Neutrophil (primary cell): ENCODE measurements around the gene COL4A1.

Experiments used
- H3K27ac ChIP-seq: fragments of 200-600 bp; sonication (generic); 2 replicates; pipeline ENCODE4 v1.5.1; 2016; ENCODE audit warnings: mild to moderate bottlenecking, moderate library complexity
- H3K27me3 ChIP-seq: fragments of 200-600 bp; sonication (generic); 2 replicates; pipeline ENCODE4 v1.6.0; 2016; ENCODE audit warnings: mild to moderate bottlenecking
- H3K36me3 ChIP-seq: fragments of 200-600 bp; sonication (generic); 2 replicates; pipeline ENCODE4 v1.5.1; 2017
- H3K4me1 ChIP-seq, 2 experiments: fragments of 200-600 bp in 1 of 2; sonication (generic) in 1 of 2; 1 replicate in 1 of 2; 2 replicates in 1 of 2; pipeline versions ENCODE4 v1.5.1 to v1.6.1; 2013 to 2016; ENCODE audit warnings: low read depth in 1 of 2, low read length in 1 of 2, mild to moderate bottlenecking in 1 of 2, moderate library complexity in 1 of 2; ENCODE audit not compliant: control insufficient read depth in 1 of 2, insufficient read depth in 1 of 2
- H3K4me3 ChIP-seq, 2 experiments: fragments of 200-600 bp in 1 of 2; sonication (generic) in 1 of 2; 1 replicate in 1 of 2; 2 replicates in 1 of 2; pipeline ENCODE4 v1.5.1; 2013 to 2016; ENCODE audit warnings: low read depth in 1 of 2, low read length in 1 of 2, mild to moderate bottlenecking in 1 of 2, moderate library complexity in 1 of 2
- H3K9me3 ChIP-seq: fragments of 200-600 bp; sonication (generic); 2 replicates; pipeline ENCODE4 v1.5.1; 2016
- TF ChIP-seq, protein P1 (sequence below): fragments of 200-600 bp; sonication (generic); IDR thresholded peaks from 2 replicates; pipeline ENCODE4 v1.5.1; 2016; ENCODE audit warnings: antibody characterized with exemption

Gene COL4A1

DNA sequence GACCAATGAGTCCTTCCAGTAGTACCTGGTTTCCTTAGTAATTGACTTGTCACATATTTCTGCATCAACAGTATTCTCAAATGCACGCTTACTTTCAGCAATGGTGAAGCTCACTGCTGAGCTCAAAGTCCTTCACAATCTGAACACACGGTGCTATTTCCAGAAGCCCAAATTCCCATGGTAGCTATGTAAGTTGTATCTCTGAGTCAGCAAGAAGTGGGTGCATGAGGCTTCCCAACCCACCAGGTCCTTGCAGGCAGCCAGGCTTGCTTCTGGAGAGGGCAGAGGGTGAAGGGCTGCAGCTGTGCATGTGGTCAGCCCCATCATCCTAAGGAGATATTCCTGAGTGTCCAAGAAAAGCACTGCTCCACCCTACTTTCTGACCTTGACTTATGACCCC lies 25.8 kb upstream of the COL4A1 start:
- no peaks in the 10 kb centered on the region for H3K4me1 ChIP-seq
- peaks cover 39% of the 10 kb centered on the region for H3K27me3 ChIP-seq
- no peaks in the 10 kb centered on the region for H3K36me3 ChIP-seq

DNA sequence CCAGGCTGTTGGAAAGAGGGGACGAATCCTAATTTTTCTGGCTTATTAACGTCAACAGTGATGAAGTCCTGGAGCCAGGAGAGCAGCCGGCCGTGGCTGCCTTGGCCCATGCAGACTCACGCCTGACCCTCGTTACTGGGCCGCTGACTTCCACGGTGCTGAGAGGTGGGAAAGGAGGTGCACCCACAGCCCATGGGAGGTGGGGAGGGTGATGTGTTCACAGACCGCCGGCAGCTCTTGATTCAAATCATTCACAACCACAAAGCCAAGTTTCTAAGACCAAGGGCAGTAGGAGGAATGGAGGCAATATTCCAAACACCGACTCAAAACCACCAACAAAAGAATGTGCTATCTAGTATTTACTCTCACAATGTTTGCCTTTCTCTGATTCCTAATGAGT lies 24.4 kb upstream of the COL4A1 start:
- no peak overlapping the region for H3K27ac ChIP-seq
- no peaks in the 10 kb centered on the region for H3K4me1 ChIP-seq
- TF ChIP-seq, protein P1, sequence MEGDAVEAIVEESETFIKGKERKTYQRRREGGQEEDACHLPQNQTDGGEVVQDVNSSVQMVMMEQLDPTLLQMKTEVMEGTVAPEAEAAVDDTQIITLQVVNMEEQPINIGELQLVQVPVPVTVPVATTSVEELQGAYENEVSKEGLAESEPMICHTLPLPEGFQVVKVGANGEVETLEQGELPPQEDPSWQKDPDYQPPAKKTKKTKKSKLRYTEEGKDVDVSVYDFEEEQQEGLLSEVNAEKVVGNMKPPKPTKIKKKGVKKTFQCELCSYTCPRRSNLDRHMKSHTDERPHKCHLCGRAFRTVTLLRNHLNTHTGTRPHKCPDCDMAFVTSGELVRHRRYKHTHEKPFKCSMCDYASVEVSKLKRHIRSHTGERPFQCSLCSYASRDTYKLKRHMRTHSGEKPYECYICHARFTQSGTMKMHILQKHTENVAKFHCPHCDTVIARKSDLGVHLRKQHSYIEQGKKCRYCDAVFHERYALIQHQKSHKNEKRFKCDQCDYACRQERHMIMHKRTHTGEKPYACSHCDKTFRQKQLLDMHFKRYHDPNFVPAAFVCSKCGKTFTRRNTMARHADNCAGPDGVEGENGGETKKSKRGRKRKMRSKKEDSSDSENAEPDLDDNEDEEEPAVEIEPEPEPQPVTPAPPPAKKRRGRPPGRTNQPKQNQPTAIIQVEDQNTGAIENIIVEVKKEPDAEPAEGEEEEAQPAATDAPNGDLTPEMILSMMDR, result no peak
- H3K4me3 ChIP-seq, result no peak overlapping the region
- no peaks in the 10 kb centered on the region for H3K36me3 ChIP-seq
- H3K9me3 ChIP-seq, result no peaks in the 10 kb centered on the region
- peaks cover 49% of the 10 kb centered on the region for H3K27me3 ChIP-seq

More for the DNA sequence above, 25.8 kb upstream of the COL4A1 start:
- Histone ChIP-seq H3K9me3 (no peaks in the 10 kb centered on the region), H3K27ac (no peak overlapping the region), H3K4me3 (no peak overlapping the region)
- TF ChIP-seq, protein P1, result no peak

- Histone ChIP-seq H3K36me3 (no peaks in the 10 kb centered on the region), H3K4me1 (no peaks in the 10 kb centered on the region), H3K27me3 (peaks cover 58% of the 10 kb centered on the region), H3K9me3 (no peaks in the 10 kb centered on the region), H3K27ac (no peak overlapping the region), H3K4me3 (no peak overlapping the region)
- TF ChIP-seq, protein P1, result no peak
These were observed 23.6 kb upstream of the COL4A1 start for GRCh38 chr13:110330491-110331011.

DNA sequence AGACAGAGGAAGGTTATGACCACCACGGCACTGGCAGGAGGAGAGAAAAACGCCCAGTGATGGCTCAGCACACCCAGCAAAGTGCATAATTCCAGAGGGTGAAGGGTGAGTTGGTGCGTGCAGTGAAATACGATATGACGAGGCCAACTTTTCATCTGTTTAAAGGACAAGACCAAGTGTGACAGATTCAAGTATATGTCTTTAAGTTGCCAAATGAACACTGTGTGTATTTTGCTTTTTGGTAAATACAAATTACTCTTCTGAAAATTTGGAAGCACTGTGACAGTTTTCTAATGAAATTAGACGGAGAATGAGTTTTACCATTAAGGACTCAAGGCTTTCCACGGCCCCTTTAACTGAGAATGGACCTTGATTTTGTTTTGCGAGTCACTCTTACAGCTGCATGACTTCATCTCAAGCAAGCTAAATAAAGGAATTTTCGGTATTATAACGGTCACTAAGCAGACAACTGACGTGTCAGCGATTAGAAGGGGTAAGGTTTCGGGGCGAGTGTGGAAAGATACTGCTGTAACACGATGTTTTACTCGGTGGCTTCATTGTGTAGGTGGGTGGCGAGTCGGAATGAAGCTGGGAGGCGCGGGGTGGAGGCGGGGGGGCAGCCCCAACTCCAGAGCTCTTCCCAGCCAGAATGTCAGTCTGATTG lies 23.0 kb upstream of the COL4A1 start:
- no peaks in the 10 kb centered on the region for H3K9me3 ChIP-seq

GRCh38 chr13:110329258-110329657 lies 22.3 kb upstream of the COL4A1 start:
- TF ChIP-seq, protein P1, result no peak
- Histone ChIP-seq H3K27ac (no peak overlapping the region), H3K4me1 (no peaks in the 10 kb centered on the region), H3K4me3 (no peak overlapping the region), H3K9me3 (no peaks in the 10 kb centered on the region), H3K36me3 (no peaks in the 10 kb centered on the region), H3K27me3 (peaks cover 71% of the 10 kb centered on the region)

More for the DNA sequence above, 23.0 kb upstream of the COL4A1 start:
- peaks cover 64% of the 10 kb centered on the region for H3K27me3 ChIP-seq
- no peak overlapping the region for H3K27ac ChIP-seq
- H3K36me3 ChIP-seq, result no peaks in the 10 kb centered on the region
- no peaks in the 10 kb centered on the region for H3K4me1 ChIP-seq
- no peak overlapping the region for H3K4me3 ChIP-seq
- TF ChIP-seq, protein P1, result no peak
